H1 (cell line): ENCODE measurements around the gene GLRA2. TPM values are rescaled to one million over a fixed set of nuclear protein-coding genes. Genes with fewer than 3 reads are reported as not detected.

ENCODE experiments used
- BACH1 ChIP-seq: IDR thresholded peaks from 2 replicates; pipeline ENCODE4 v1.6.1; 2012; ENCODE audit warnings: low read length, improper control_type of control experiment
- BRCA1 ChIP-seq: IDR thresholded peaks from 2 replicates; pipeline ENCODE4 v1.6.1; 2012; ENCODE audit warnings: low read depth, low read length, improper control_type of control experiment
- CTBP2 ChIP-seq: IDR thresholded peaks from 2 replicates; pipeline ENCODE4 v1.7.0; 2011; ENCODE audit warnings: borderline replicate concordance, mild to moderate bottlenecking, moderate library complexity, mixed read lengths, low read length; ENCODE audit not compliant: insufficient read depth, insufficient read length
- GTF2F1 ChIP-seq: IDR thresholded peaks from 2 replicates; pipeline ENCODE4 v1.6.1; 2012; ENCODE audit warnings: low read depth, low read length, improper control_type of control experiment, borderline replicate concordance
- JUN ChIP-seq: IDR thresholded peaks from 2 replicates; pipeline ENCODE4 v1.6.1; 2011; ENCODE audit warnings: low read depth, mild to moderate bottlenecking, improper control_type of control experiment, low read length
- RNF2 ChIP-seq: fragments of 200-900, 300-1000 bp; sonication (generic); IDR thresholded peaks from 2 replicates; pipeline ENCODE4 v1.7.1; 2016; ENCODE audit warnings: borderline replicate concordance, low read depth, mild to moderate bottlenecking, antibody characterized with exemption, low read length; ENCODE audit not compliant: poor library complexity, severe bottlenecking; ENCODE audit errors: missing control alignments
- SRF ChIP-seq: IDR thresholded peaks from 2 replicates; pipeline ENCODE4 v1.6.1; 2011; ENCODE audit warnings: mild to moderate bottlenecking, low read depth, low read length, moderate library complexity
- TBP ChIP-seq: IDR thresholded peaks from 2 replicates; pipeline ENCODE4 v1.6.1; 2011; ENCODE audit warnings: low read depth, low read length, improper control_type of control experiment
- polyA plus RNA-seq, 7 experiments: library from polyadenylated mRNA; depleted of rRNA in 3 of 7; stranded (reverse) in 5 of 7; unstranded in 2 of 7; fragments of >200 nt in 5 of 7; fragments of 200-250 nt in 2 of 7; gene quantifications; 1 replicate in 5 of 7; 2 replicates in 1 of 7; 4 replicates in 1 of 7; pipeline versions ENCODE4 v1.2.1 to v1.2.3, GENCODE V29; 2011 to 2013; ENCODE audit warnings: missing spikeins in 2 of 7, mixed read lengths in 2 of 7
- total RNA-seq: library from RNA; stranded (reverse); fragmentation: NEBNext Ultra II Directional; extraction: Animal tissue kit (Norgen Biotek cat#: 25700); gene quantifications from 2 replicates; pipeline ENCODE4 v1.2.1, GENCODE V29; 2021
- TF ChIP-seq, protein P1 (sequence below): fragments of 300-600 bp; sonication (generic); IDR thresholded peaks from 2 replicates; pipeline ENCODE4 v1.7.1; 2012; ENCODE audit warnings: low read length, moderate library complexity, mild to moderate bottlenecking, inconsistent platforms; ENCODE audit not compliant: insufficient replicate concordance

Gene GLRA2
- total and polyA plus RNA-seq, 2 of the 8 experiments (the other 6 are each of a cell fraction or from before 2014, with no cell fraction given), result not detected

- TF ChIP-seq, protein P1, sequence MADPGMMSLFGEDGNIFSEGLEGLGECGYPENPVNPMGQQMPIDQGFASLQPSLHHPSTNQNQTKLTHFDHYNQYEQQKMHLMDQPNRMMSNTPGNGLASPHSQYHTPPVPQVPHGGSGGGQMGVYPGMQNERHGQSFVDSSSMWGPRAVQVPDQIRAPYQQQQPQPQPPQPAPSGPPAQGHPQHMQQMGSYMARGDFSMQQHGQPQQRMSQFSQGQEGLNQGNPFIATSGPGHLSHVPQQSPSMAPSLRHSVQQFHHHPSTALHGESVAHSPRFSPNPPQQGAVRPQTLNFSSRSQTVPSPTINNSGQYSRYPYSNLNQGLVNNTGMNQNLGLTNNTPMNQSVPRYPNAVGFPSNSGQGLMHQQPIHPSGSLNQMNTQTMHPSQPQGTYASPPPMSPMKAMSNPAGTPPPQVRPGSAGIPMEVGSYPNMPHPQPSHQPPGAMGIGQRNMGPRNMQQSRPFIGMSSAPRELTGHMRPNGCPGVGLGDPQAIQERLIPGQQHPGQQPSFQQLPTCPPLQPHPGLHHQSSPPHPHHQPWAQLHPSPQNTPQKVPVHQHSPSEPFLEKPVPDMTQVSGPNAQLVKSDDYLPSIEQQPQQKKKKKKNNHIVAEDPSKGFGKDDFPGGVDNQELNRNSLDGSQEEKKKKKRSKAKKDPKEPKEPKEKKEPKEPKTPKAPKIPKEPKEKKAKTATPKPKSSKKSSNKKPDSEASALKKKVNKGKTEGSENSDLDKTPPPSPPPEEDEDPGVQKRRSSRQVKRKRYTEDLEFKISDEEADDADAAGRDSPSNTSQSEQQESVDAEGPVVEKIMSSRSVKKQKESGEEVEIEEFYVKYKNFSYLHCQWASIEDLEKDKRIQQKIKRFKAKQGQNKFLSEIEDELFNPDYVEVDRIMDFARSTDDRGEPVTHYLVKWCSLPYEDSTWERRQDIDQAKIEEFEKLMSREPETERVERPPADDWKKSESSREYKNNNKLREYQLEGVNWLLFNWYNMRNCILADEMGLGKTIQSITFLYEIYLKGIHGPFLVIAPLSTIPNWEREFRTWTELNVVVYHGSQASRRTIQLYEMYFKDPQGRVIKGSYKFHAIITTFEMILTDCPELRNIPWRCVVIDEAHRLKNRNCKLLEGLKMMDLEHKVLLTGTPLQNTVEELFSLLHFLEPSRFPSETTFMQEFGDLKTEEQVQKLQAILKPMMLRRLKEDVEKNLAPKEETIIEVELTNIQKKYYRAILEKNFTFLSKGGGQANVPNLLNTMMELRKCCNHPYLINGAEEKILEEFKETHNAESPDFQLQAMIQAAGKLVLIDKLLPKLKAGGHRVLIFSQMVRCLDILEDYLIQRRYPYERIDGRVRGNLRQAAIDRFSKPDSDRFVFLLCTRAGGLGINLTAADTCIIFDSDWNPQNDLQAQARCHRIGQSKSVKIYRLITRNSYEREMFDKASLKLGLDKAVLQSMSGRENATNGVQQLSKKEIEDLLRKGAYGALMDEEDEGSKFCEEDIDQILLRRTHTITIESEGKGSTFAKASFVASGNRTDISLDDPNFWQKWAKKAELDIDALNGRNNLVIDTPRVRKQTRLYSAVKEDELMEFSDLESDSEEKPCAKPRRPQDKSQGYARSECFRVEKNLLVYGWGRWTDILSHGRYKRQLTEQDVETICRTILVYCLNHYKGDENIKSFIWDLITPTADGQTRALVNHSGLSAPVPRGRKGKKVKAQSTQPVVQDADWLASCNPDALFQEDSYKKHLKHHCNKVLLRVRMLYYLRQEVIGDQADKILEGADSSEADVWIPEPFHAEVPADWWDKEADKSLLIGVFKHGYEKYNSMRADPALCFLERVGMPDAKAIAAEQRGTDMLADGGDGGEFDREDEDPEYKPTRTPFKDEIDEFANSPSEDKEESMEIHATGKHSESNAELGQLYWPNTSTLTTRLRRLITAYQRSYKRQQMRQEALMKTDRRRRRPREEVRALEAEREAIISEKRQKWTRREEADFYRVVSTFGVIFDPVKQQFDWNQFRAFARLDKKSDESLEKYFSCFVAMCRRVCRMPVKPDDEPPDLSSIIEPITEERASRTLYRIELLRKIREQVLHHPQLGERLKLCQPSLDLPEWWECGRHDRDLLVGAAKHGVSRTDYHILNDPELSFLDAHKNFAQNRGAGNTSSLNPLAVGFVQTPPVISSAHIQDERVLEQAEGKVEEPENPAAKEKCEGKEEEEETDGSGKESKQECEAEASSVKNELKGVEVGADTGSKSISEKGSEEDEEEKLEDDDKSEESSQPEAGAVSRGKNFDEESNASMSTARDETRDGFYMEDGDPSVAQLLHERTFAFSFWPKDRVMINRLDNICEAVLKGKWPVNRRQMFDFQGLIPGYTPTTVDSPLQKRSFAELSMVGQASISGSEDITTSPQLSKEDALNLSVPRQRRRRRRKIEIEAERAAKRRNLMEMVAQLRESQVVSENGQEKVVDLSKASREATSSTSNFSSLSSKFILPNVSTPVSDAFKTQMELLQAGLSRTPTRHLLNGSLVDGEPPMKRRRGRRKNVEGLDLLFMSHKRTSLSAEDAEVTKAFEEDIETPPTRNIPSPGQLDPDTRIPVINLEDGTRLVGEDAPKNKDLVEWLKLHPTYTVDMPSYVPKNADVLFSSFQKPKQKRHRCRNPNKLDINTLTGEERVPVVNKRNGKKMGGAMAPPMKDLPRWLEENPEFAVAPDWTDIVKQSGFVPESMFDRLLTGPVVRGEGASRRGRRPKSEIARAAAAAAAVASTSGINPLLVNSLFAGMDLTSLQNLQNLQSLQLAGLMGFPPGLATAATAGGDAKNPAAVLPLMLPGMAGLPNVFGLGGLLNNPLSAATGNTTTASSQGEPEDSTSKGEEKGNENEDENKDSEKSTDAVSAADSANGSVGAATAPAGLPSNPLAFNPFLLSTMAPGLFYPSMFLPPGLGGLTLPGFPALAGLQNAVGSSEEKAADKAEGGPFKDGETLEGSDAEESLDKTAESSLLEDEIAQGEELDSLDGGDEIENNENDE, result no peak
- TF ChIP-seq BRCA1 (no peak), RNF2 (no peak), BACH1 (no peak), JUN (no peak), SRF (no peak), CTBP2 (no peak), TBP (no peak), GTF2F1 (no peak)
Measured at GRCh38 chrX:14690553-14690952, 161.2 kb downstream of the GLRA2 start (continued).
